Measurements from ENCODE around the gene CEP72.
"Not testable (repeated sequence)": the region's sequence is repeated elsewhere in the genome, so short reads cannot be mapped to it uniquely, and the experiment has no call there.

The CEP72 gene

GRCh38 chr5:686936-687335 lies 74.8 kb downstream of the CEP72 start:
- not testable (repeated sequence) for DNase-seq

- not testable (repeated sequence) for DNase-seq
These were observed 76.3 kb downstream of the CEP72 start for GRCh38 chr5:688348-689010.

- DNase-seq = not testable (repeated sequence)
These were observed 78.2 kb downstream of the CEP72 start for GRCh38 chr5:690293-690692.

- DNase-seq = not testable (repeated sequence)
These were observed 78.9 kb downstream of the CEP72 start for GRCh38 chr5:691049-691448.

GRCh38 chr5:691817-692528 lies 79.8 kb downstream of the CEP72 start:
- DNase-seq = no peak

GRCh38 chr5:692529-693041 lies 80.4 kb downstream of the CEP72 start:
- not testable (repeated sequence) for DNase-seq

- peak; percentile 84 for DNase-seq
These were observed 81.3 kb downstream of the CEP72 start, which contains the start of gene TPPP for GRCh38 chr5:693271-694041. TPPP (minus strand) TSS chr5:693352; CDS start chr5:678060, 15,292 bp downstream.

- DNase-seq = peak; percentile 39
These were observed 81.9 kb downstream of the CEP72 start for GRCh38 chr5:694042-694431.

GRCh38 chr5:695475-695874 lies 83.3 kb downstream of the CEP72 start:
- not testable (repeated sequence) for DNase-seq

- DNase-seq = not testable (repeated sequence)
These were observed 84.1 kb downstream of the CEP72 start for GRCh38 chr5:696191-696590.

- not testable (repeated sequence) for DNase-seq
These were observed 84.9 kb downstream of the CEP72 start for GRCh38 chr5:696753-697702.

Data from activated T-cell treated with anti-CD3 and anti-CD28 coated beads, Interleukin-2, amount 50 U/mL, for 1 hour (primary cell).